Trophoblast cell (in vitro differentiated cells and primary cell): ENCODE measurements around the gene CACNA1H.

ENCODE experiments used
- DNase-seq, 2 donors: peaks; one replicate each; pipeline ENCODE4 v3.0.0-alpha.2; 2016
- H2AFZ ChIP-seq: 2 replicates; pipeline ENCODE4 v1.6.1; 2013; ENCODE audit warnings: low read length, moderate library complexity, mild to moderate bottlenecking; ENCODE audit not compliant: insufficient read depth, poor library complexity
- H2AK5ac ChIP-seq: 2 replicates; pipeline ENCODE4 v1.6.1; 2013; ENCODE audit warnings: mild to moderate bottlenecking, low read length
- H2BK120ac ChIP-seq: 2 replicates; pipeline ENCODE4 v1.6.1; 2013; ENCODE audit warnings: low read length, mild to moderate bottlenecking, moderate library complexity; ENCODE audit not compliant: insufficient read depth, poor library complexity
- H2BK12ac ChIP-seq: 2 replicates; pipeline ENCODE4 v1.6.1; 2013; ENCODE audit warnings: mild to moderate bottlenecking, low read length, moderate library complexity
- H2BK5ac ChIP-seq: 2 replicates; pipeline ENCODE4 v1.6.1; 2013; ENCODE audit warnings: low read length, low read depth, moderate library complexity, mild to moderate bottlenecking; ENCODE audit not compliant: poor library complexity
- H3K14ac ChIP-seq: 2 replicates; pipeline ENCODE4 v1.6.1; 2013; ENCODE audit warnings: mild to moderate bottlenecking, low read length
- H3K18ac ChIP-seq: 2 replicates; pipeline ENCODE4 v1.6.1; 2013; ENCODE audit warnings: mild to moderate bottlenecking, low read length
- H3K23ac ChIP-seq: 2 replicates; pipeline ENCODE4 v1.6.1; 2013; ENCODE audit warnings: low read length
- H3K27ac ChIP-seq: 2 replicates; pipeline ENCODE4 v1.5.1; 2013; ENCODE audit warnings: low read depth, mild to moderate bottlenecking, inconsistent platforms, low read length, moderate library complexity
- H3K27me3 ChIP-seq: 2 replicates; pipeline ENCODE4 v1.6.1; 2013; ENCODE audit warnings: inconsistent platforms, mild to moderate bottlenecking, low read length, moderate library complexity; ENCODE audit not compliant: insufficient read depth
- H3K36me3 ChIP-seq, 2 experiments: 1 replicate in 1 of 2; 2 replicates in 1 of 2; pipeline ENCODE4 v1.6.1; 2013; ENCODE audit warnings: low read length in 2 of 2, mild to moderate bottlenecking in 2 of 2, moderate library complexity in 1 of 2; ENCODE audit not compliant: insufficient read depth in 2 of 2, control insufficient read depth in 1 of 2
- H3K4ac ChIP-seq: 2 replicates; pipeline ENCODE4 v1.6.1; 2013; ENCODE audit warnings: low read depth, mild to moderate bottlenecking, low read length, moderate library complexity
- H3K4me1 ChIP-seq, 2 experiments: 1 replicate in 1 of 2; 2 replicates in 1 of 2; pipeline ENCODE4 v1.6.1; 2013; ENCODE audit warnings: low read length in 2 of 2, mild to moderate bottlenecking in 2 of 2, moderate library complexity in 1 of 2; ENCODE audit not compliant: insufficient read depth in 2 of 2, control insufficient read depth in 1 of 2
- H3K4me2 ChIP-seq: 2 replicates; pipeline ENCODE4 v1.6.1; 2013; ENCODE audit warnings: inconsistent platforms, mild to moderate bottlenecking, low read length, moderate library complexity
- H3K4me3 ChIP-seq: 2 replicates; pipeline ENCODE4 v1.5.1; 2013; ENCODE audit warnings: mild to moderate bottlenecking, low read depth, low read length, inconsistent platforms
- H3K79me1 ChIP-seq: one replicate; pipeline ENCODE4 v1.6.1; 2013; ENCODE audit warnings: low read length
- H3K79me2 ChIP-seq: 2 replicates; pipeline ENCODE4 v1.6.1; 2013; ENCODE audit warnings: low read length, mild to moderate bottlenecking; ENCODE audit not compliant: control insufficient read depth, insufficient read depth, poor library complexity
- H3K9ac ChIP-seq: 2 replicates; pipeline ENCODE4 v1.6.1; 2013; ENCODE audit warnings: mild to moderate bottlenecking, low read length
- H3K9me3 ChIP-seq: 2 replicates; pipeline ENCODE4 v1.6.1; 2013; ENCODE audit warnings: low read depth, mild to moderate bottlenecking, control low read depth, inconsistent platforms, low read length; ENCODE audit not compliant: insufficient read depth
- H4K12ac ChIP-seq: 2 replicates; pipeline ENCODE4 v1.6.1; 2013; ENCODE audit warnings: low read depth, mild to moderate bottlenecking, low read length, moderate library complexity
- H4K8ac ChIP-seq: 2 replicates; pipeline ENCODE4 v1.6.1; 2013; ENCODE audit warnings: low read depth, mild to moderate bottlenecking, low read length, moderate library complexity
- H4K91ac ChIP-seq: one replicate; pipeline ENCODE4 v1.6.1; 2013; ENCODE audit warnings: low read depth, mild to moderate bottlenecking, low read length, moderate library complexity
- WGBS: extraction: QIAGEN DNeasy Blood & Tissue Kit; methylation state at CpG from one replicate; pipeline ENCODE4 v1.1.7; 2013; ENCODE audit warnings: missing lambda C conversion rate; ENCODE audit not compliant: insufficient read length, insufficient coverage; ENCODE audit errors: extremely low coverage; 5-methylcytosine and 5-hydroxymethylcytosine counted together

Gene CACNA1H

DNA sequence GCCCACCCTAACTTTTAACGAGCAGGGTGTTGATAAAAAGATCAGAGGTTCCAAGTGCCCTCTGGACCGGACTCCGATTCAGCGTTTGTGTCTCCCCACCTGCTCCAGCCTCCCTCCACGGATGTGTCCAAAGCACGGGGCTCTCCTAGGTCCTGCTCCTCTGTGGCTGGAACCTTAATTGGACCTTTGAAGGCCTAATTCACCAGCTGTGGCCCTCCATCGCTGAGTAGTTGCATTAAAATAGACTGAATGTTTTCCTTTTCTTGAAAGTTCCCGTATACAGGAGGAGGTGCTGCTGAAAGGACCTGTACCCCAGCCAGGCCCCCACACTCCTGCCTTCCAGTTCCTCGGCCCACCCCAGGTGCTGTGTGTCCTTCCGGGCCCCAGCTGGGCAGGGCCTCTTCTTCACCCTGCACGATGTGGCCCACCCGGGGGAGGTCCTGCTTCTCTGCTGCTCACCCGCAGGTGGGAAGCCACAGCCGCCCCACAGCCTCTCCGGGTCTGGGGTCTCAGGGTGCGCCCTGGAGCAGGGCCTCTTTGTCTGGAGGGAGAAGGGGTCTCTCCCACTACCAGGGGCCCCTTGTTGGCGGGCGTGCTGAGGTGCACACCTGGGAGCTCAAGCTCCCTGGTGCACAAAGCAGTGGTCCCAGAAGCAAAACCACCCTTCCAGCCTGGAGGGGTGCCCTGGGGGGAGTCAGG, 1.3 kb upstream of the CACNA1H start:
- Histone ChIP-seq H3K14ac (no peak overlapping the region), H3K79me1 (no peaks in the 10 kb centered on the region), H2AK5ac (no peak overlapping the region), H2AFZ (no peak overlapping the region), H4K91ac (no peak overlapping the region), H3K79me2 (no peaks in the 10 kb centered on the region), H4K8ac (no peak overlapping the region), H4K12ac (no peak overlapping the region), H3K23ac (no peak overlapping the region), H3K4me2 (no peak overlapping the region), H3K18ac (no peak overlapping the region), H2BK120ac (no peak overlapping the region), H3K9me3 (peaks cover 6% of the 10 kb centered on the region), H3K27me3 (peaks cover 17% of the 10 kb centered on the region), H2BK12ac (no peak overlapping the region), H3K4ac (no peak overlapping the region), H2BK5ac (no peak overlapping the region), H3K27ac (no peak overlapping the region), H3K4me3 (no peak overlapping the region), H3K4me1 (peaks cover 0 to 3% of the 10 kb centered on the region in 2 experiments), H3K9ac (no peak overlapping the region), H3K36me3 (no peaks in the 10 kb centered on the region)
- WGBS = no CpG with 5 or more reads among the region's 18 CpGs
- DNase-seq = no peak

GRCh38 chr16:1152123-1152638, 725 bp upstream of the CACNA1H start:
- Histone ChIP-seq H3K4me2 (no peak overlapping the region), H3K4me1 (peaks cover 0 to 3% of the 10 kb centered on the region in 2 experiments), H3K36me3 (no peaks in the 10 kb centered on the region), H2BK5ac (no peak overlapping the region), H4K8ac (no peak overlapping the region), H3K27me3 (peaks cover 17% of the 10 kb centered on the region), H3K27ac (no peak overlapping the region), H3K9ac (no peak overlapping the region), H3K9me3 (peaks cover 5% of the 10 kb centered on the region), H4K12ac (no peak overlapping the region), H3K14ac (no peak overlapping the region), H2AFZ (no peak overlapping the region), H3K4ac (no peak overlapping the region), H2AK5ac (no peak overlapping the region), H2BK120ac (no peak overlapping the region), H2BK12ac (no peak overlapping the region), H4K91ac (no peak overlapping the region), H3K79me2 (no peaks in the 10 kb centered on the region), H3K23ac (no peak overlapping the region), H3K18ac (no peak overlapping the region), H3K79me1 (no peaks in the 10 kb centered on the region), H3K4me3 (no peak overlapping the region)
- no CpG with 5 or more reads among the region's 40 CpGs for WGBS
- DNase-seq = no peak

DNA sequence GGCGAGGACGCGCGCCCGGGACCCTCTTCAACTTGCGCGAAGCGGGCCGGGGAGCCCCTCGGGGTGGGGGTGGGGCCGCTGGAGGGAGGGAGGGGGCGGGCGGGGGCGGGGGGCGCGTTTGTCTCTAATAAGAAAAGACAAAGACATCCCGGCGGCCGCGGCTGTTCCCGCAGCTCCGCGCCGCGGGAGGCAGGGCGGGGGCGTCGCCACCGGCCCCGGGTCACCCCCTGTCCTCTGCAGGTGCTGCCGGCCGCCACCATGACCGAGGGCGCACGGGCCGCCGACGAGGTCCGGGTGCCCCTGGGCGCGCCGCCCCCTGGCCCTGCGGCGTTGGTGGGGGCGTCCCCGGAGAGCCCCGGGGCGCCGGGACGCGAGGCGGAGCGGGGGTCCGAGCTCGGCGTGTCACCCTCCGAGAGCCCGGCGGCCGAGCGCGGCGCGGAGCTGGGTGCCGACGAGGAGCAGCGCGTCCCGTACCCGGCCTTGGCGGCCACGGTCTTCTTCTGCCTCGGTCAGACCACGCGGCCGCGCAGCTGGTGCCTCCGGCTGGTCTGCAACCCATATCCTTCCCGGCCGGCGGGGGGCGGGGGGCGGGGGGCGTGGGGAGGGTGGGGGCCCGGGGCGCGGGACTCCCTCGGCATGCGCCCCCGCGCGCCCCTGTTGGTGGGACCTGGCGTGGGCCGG, 714 bp downstream of the CACNA1H start:
- Histone ChIP-seq H3K18ac (no peak overlapping the region), H3K4me2 (peak overlapping the region; percentile 50), H2BK12ac (no peak overlapping the region), H4K91ac (no peak overlapping the region), H3K9me3 (peaks cover 4% of the 10 kb centered on the region), H2BK5ac (no peak overlapping the region), H4K8ac (no peak overlapping the region), H3K14ac (no peak overlapping the region), H3K4me1 (peaks cover 0 to 3% of the 10 kb centered on the region in 2 experiments), H4K12ac (no peak overlapping the region), H3K27me3 (peaks cover 17% of the 10 kb centered on the region), H3K23ac (no peak overlapping the region), H2BK120ac (no peak overlapping the region), H3K36me3 (no peaks in the 10 kb centered on the region), H3K4ac (no peak overlapping the region), H3K27ac (no peak overlapping the region), H3K79me2 (no peaks in the 10 kb centered on the region), H3K9ac (no peak overlapping the region), H3K4me3 (no peak overlapping the region), H3K79me1 (no peaks in the 10 kb centered on the region), H2AK5ac (no peak overlapping the region), H2AFZ (no peak overlapping the region)
- no CpG with 5 or more reads among the region's 94 CpGs for WGBS
- DNase-seq = no peak

GRCh38 chr16:1154291-1154886, 1.5 kb downstream of the CACNA1H start:
- Histone ChIP-seq H3K18ac (no peak overlapping the region), H3K79me2 (no peaks in the 10 kb centered on the region), H3K23ac (no peak overlapping the region), H3K4me1 (peaks cover 0 to 3% of the 10 kb centered on the region in 2 experiments), H2AK5ac (no peak overlapping the region), H3K4me3 (no peak overlapping the region), H2BK5ac (no peak overlapping the region), H4K8ac (no peak overlapping the region), H3K9me3 (peaks cover 4% of the 10 kb centered on the region), H2BK12ac (no peak overlapping the region), H3K27me3 (peaks cover 17% of the 10 kb centered on the region), H3K36me3 (no peaks in the 10 kb centered on the region), H3K14ac (no peak overlapping the region), H4K12ac (no peak overlapping the region), H3K9ac (no peak overlapping the region), H3K79me1 (no peaks in the 10 kb centered on the region), H3K4me2 (no peak overlapping the region), H2BK120ac (no peak overlapping the region), H2AFZ (no peak overlapping the region), H4K91ac (no peak overlapping the region), H3K4ac (no peak overlapping the region), H3K27ac (no peak overlapping the region)
- no peak for DNase-seq
- whole genome bisulfite sequencing = no CpG with 5 or more reads among the region's 31 CpGs
